GM12878 (cell line): ENCODE results near the gene NCS1. TPM values are rescaled to one million over a fixed set of nuclear protein-coding genes. Genes with fewer than 3 reads are reported as not detected.

Experiments used
- CEBPZ ChIP-seq: fragments of 150-350 bp; IDR thresholded peaks from 2 replicates; pipeline ENCODE4 v1.6.1; 2016; ENCODE audit warnings: low read depth, low read length
- E2F4 ChIP-seq: IDR thresholded peaks from 2 replicates; pipeline ENCODE4 v1.6.1; 2012; ENCODE audit warnings: low read depth, low read length, improper control_type of control experiment
- HDAC6 ChIP-seq: fragments of 200-600 bp; sonication (generic); IDR thresholded peaks from one replicate; pipeline ENCODE4 v1.8.0; 2017; ENCODE audit warnings: antibody characterized with exemption; ENCODE audit not compliant: unreplicated experiment
- PML ChIP-seq: IDR thresholded peaks from 2 replicates; pipeline ENCODE4 v1.6.1; 2012; ENCODE audit warnings: low read length, inconsistent platforms
- ZNF592 ChIP-seq: fragments of 450-650 bp; IDR thresholded peaks from 2 replicates; pipeline ENCODE4 v1.6.1; 2017; ENCODE audit warnings: mild to moderate bottlenecking, moderate library complexity
- polyA plus RNA-seq, 11 experiments: library from polyadenylated mRNA; depleted of rRNA in 4 of 11; unstranded in 6 of 11; stranded (reverse) in 5 of 11; fragments of >200 nt; fragmentation: Nextera tagmentation in 4 of 11; fragmentation: Illumina TruSeq in 1 of 11; extraction: Ambion mirVana in 4 of 11; extraction: Trizol in 1 of 11; gene quantifications; 1 replicate in 1 of 11; 2 replicates in 10 of 11; pipeline versions ENCODE4 v1.2.1 to v1.2.3, GENCODE V29; 2011 to 2016; ENCODE audit warnings: inconsistent platforms in 2 of 11, missing spikeins in 2 of 11, low read depth in 1 of 11
- total RNA-seq, 4 experiments: library from RNA; depleted of rRNA in 3 of 4; stranded (reverse); fragments of >200 nt in 3 of 4; fragmentation: Illumina TruSeq in 1 of 4; extraction: Trizol in 1 of 4; gene quantifications; 2 replicates each; pipeline versions ENCODE4 v1.2.1 to v1.2.3, GENCODE V29; 2013 to 2021

NCS1 gene
- total and polyA plus RNA-seq, 10 of the 15 experiments (the other 5 are each of a cell fraction or from before 2014, with no cell fraction given) = 0.04 to 0.22 (median 0.06) TPM; not detected in 4

GRCh38 chr9:130137641-130138081, 34.5 kb upstream of the NCS1 start (continued):
- TF ChIP-seq CEBPZ (no peak), PML (no peak), E2F4 (no peak), ZNF592 (no peak), HDAC6 (no peak)
